ENCODE measurements around the gene AKAP13. TPM values are rescaled to one million over a fixed set of nuclear protein-coding genes. Genes with fewer than 3 reads are reported as not detected.
A peak's percentile ranks its signal among the peaks of the same experiment; 100 is the strongest.

Gene AKAP13
- total RNA-seq, 1 experiment from 2014 or later: 42.8 TPM

DNA sequence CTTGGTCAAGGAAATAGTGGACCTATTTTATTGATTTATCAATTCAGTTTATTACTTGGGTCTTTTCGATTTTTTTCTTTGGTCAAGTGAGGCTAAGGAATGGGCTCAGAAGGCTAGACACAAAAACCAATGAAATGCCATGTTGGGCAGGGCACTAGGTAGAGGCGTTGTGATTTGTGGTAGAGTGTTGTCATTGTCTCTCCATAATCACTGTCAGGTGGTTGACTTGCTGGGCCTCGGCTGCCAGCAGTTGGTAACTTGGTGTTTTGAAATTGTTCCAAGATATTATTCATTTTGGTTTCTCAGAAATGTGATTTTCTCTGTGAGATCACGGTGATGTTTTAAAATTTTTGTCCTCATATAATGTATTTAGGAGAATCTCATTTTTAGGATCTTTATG, 240.7 kb downstream of the AKAP13 start:
- no peak for DNase-seq (ENCODE audit: low read depth)

DNA sequence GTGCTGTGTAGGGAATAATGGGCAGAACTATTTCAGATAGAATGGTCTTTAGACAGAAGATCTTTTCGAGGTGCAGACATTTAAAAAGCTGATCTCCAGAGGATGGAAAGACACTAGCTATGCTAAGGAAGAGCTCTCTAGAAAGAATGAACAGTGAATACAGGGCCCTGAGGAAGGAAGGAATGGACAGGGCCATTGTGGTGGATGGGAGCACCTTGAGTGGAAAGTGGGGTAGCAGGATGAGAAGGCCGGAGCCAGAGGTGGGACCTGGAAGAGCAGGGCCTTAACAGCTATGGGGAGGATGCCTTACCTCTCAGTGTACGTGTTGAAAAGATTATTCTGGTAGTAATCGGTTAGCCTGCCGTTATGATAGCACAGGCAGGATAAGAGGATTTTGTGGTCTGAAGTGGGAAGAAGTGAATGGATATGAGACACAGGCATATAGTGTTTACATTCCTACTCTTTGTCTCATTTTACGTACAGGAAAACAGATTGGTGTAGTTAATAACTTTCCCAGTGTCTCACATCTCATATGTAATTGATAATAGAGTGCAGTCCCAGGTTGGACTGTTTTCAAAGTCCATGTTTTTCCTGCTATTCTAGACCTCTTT, 241.9 kb downstream of the AKAP13 start:
- peak; percentile 42 for DNase-seq (ENCODE audit: low read depth)

DNA sequence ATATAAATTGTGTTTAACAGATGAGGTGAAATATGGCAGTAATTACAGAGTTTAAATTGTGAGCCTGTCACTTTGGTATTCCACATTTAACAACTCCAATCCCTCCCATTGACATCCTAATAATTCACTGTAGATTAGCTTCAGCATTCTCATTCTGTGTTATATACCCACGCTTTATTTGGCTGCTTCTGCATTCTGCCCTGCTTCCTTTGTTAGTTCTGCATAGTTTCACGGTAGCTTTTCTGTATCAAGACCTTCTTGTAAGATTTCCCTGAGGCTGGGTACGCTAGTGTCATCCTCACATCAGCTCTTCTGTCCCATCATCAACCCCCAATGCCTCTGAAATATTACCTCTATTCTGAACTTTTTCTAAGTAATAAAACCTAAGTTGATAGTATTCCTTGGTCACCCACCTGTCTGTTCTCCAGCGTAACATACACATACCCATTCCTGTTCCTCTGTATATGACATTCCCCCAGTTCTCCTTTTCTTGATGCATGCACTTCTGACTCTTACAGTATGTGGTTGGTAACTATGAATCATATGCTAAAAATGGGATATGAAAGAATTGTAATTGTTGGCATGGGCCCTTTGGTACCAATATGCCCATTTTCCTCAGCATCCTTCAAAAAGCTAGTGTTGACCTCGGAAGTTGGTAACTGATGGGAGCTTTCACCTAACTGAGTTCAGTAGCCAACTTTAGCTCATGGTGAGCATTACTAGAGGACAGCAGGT, 243.1 kb downstream of the AKAP13 start:
- peak; percentile 34 for DNase-seq (ENCODE audit: low read depth)

DNA sequence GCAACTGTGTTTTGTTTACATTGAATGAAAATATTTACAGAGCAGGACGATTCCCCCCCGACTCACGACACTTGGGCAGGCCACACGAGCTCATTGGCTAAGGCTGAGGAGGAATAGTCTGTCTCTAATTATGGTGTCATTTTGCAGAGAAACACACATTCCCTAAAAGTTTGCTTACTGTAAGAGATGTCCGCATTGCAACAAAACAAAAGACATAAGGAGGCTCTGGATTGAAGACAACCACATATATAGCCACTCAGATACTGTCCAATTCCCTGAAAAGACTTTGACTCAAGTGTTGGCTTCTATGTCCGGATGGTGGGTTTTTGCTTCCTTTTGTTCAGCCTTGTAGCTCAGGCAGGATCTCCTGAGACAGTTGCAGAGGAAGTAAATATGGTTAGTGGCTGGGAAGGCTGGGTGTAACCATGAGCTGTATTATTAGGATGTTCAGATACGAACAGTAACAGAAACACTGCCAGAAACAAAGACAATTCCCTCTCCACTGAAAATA, 243.9 kb downstream of the AKAP13 start:
- DNase-seq (ENCODE audit: low read depth): no peak

DNA sequence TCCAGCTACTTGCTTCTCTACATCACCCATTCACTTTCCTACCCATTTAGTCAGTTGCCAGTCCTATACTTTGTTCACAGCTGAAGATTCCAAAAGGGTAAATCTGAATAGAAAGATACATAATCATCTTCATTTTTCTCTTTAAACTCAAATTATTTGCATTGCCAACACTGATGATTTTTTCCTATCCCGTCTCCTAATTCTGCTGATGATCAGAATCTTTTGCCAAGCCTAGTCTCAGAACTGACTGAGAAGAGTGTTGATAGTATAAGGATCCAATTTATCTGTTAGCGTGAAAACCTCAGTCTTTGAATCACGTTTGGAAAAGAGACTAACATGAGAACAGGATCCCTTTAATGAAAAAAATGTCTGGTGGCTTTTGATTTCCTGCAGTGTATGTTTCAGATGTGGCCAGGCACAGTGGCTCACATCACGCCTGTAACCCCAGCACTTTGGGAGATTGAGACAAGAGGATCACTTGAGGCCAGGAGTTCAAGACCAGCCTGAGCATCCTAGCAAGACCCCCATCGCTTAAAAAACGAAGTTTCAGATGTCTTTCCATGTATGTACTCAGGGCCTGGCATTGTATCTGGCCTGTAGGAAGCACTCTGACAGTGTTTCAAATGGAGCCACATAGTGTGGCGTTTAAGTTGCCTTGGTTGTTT, 244.9 kb downstream of the AKAP13 start:
- no peak for DNase-seq (ENCODE audit: low read depth)

DNA sequence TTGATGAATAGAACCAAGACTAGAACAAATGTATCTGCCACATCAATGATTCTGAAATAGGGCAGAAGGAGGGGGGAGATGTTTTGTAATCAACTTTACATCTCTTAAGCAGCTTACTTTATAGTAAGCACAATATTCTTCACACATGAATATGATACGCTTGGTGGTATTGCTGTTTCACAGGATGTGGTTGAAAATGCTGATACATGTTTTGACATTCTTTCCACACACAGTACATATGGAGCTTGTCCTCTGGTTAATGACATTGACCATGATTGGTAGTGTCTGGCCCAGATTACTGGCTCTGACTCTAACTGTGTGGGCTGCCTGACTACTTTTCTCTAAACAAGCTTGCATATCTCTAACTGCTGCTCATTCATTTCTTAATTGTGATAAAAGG, 245.5 kb downstream of the AKAP13 start:
- DNase-seq (ENCODE audit: low read depth): no peak

DNA sequence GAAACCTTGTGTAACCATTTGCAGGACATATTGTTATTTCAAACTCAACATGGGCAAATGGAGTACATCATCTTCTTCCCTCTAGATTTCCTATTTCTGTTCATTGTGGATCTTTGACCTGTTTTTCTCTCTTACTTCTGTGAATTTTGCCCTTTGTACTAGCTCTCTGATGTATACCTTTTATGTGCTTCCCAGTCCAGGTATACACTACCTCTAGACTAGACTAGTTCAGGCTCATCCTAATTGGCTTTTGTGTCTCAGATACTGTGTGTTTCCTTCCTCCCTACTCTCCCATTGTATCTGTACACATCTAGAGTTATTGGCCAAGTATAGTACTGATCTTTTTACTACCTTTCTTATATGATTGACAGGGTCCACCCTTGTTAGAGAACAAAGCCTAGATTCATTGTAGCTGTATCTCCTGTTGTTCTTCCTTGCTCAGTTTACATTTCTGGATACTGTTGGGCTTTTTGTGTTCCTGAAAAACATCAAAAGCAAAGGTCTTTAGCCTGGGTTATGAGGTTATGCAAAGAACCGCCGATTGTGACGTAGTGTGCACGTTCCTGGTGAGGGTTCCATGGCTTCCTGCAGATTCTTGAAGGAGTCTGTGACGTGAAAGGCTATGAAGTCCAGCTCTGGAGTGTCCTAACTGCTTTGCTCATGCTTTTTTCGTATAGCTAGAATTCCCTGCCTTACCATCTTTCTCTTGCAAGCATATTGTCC, 247.0 kb downstream of the AKAP13 start:
- DNase-seq (ENCODE audit: low read depth): no peak

DNA sequence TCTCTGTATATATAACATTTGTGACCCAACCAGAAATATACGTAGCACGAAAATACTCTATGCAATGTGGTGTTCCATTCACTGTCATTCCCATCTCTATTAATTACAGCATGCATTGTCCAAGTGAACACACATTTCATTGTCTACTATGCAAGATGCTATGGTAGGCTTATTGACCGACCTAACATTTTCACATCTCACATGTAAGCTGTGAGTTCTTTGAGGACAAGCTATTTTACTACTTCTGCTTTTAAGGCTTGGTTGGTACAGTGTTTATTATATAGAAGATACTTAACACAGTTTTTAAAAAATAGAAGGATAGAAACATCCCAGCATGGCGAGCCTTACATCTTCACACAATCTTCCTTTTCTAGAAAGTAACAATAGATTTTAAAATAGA, 249.9 kb downstream of the AKAP13 start:
- DNase-seq (ENCODE audit: low read depth): no peak

DNA sequence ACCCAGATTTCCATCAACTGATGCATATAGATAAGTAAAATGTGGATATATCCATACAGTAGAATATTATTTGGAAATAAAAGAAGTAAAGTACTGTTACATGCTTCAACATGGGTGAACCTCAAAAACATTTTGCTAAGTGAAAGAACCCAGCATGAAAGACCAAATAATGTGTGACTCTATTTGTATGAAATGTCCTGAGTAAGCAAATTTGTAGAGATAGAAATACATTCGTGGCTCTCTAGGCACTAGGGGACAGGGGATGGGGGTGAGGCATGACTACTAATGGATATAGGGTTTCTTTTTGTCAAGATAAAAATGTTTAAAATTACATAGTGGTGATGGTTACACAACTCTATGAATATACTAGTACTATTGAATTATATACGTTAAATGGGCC, 250.6 kb downstream of the AKAP13 start:
- DNase-seq (ENCODE audit: low read depth): no peak

DNA sequence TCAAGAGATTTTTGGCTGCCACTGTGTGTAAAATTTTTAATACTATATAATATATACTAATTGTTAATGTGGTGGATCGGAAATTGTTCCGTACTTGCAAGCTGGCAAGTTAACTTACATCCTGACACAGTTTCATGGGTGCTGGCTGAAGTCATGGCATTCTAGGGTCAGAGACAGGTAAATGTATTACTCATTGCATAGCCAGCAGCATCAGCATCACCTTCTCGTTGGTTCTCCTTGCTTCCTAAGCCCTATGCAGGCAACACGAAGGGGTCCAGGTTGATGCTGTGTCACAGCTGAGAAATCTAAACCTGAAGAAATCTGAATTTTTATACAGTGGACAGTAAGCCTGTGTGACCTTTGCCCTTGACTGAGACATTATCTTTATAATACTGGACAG, 251.6 kb downstream of the AKAP13 start:
- no peak for DNase-seq (ENCODE audit: low read depth)

DNA sequence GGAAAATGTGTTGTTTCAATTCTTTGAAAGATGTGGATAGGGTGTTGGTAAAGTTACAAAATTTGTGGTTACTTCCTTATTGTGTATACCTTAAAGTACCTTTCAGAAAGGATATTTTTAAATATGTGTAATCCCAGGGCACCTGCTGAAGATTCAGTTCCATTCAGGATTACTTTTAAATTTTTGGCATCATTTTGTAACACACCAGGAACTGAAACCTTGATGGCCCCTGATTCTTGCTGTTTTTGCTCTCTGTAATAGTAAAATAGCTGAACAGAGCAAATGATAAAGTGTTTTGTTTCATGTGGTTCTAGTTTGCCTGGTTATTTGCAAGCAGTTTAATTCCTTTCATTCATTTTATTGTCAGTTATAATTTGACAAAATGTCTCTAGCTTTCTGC, 253.5 kb downstream of the AKAP13 start:
- no peak for DNase-seq (ENCODE audit: low read depth)

DNA sequence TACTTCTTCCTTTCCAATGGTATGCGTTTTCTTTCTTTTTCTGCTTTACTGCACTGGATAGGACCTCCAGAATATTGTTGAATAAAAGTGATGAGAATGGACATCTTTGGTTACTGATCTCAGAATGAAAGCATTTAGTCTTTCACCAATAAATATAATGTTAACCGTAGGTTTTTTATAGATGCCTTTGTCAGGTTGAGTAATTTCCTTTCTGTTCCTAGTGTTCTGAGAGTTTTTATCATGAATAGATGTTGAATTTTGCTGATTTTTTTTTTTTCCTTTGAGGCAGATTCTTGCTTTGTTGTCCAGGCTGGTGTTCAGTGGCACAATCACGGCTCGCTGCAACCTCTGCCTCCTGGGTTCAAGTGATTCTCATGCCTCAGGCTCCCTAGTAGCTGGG, 255.9 kb downstream of the AKAP13 start:
- DNase-seq (ENCODE audit: low read depth): no peak

DNA sequence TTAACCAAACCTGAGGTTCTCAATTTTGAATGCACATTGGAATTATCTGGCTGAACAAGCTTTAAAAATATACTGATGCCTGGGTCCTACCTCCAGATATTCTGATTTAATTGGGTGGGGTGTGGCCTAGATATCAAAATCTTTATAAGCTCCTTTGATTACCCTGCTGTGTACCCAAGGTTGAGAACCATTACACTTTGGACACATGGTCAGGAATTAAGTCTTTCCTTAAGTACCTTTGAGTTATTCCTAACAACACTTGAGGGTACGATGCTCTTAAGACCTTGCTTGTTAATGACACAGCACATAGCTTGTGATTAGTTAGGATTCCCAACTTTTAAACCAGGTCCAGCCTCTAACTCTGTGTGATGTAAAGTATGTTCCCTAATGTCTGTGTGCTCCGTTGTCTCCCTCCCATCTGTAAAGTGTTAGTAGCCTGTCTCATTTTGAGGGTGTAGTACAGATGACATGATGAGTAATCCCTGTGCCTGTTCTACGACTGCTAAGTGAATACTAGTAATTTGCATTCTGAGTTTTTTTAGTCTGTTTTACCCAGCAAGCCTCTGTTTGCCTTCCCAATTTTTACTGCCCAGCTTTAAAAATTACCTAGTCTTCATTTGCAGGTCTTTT, 259.5 kb downstream of the AKAP13 start:
- DNase-seq (ENCODE audit: low read depth): peak; percentile 31

DNA sequence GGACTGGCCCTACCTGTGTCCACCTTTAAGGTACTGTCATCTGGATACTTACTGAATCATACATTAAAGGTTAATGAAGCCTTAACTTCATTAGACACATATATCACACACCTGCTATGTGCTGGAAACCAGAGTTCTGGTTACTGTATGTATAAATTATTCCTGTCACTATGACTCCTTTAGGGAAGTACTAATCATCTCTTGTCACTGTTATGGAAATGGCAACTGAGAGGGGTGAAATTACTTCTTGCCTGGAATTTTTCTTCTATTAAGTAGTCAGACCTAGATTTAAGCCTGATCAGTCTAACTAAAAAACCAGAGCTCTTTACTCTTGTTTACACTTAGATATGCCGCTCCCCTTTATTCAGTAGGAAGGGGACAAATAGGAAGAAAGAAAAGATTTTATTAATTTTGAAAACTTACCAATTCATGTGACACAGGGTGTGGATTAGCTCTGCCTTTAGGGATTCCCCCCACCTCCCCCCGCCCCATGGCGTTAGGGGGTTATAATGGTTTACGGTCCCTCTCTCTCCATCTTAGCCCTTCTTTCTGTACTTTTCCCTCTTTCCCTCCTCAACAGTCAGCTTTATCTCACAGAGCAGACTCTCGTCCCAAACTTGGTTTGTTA, 261.8 kb downstream of the AKAP13 start:
- DNase-seq (ENCODE audit: low read depth): no peak

DNA sequence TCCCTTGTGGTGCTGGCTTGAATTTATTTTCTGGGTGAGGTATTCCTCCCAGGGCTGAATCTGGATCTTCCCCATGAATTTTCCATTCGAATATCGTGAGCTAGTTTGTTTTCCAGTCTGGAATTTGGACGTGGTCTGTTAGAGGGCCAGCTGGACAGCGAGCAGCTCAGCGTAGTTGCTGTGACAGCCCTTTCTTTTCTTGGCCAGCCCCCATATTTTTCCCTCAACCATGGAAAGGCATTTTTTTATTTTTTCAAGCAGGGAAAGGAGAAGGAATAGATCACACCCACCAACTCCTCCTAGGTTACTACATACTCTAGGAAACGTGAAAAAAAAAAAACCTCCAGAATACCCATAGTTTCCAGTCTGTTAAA, 262.3 kb downstream of the AKAP13 start:
- DNase-seq (ENCODE audit: low read depth): no peak

DNA sequence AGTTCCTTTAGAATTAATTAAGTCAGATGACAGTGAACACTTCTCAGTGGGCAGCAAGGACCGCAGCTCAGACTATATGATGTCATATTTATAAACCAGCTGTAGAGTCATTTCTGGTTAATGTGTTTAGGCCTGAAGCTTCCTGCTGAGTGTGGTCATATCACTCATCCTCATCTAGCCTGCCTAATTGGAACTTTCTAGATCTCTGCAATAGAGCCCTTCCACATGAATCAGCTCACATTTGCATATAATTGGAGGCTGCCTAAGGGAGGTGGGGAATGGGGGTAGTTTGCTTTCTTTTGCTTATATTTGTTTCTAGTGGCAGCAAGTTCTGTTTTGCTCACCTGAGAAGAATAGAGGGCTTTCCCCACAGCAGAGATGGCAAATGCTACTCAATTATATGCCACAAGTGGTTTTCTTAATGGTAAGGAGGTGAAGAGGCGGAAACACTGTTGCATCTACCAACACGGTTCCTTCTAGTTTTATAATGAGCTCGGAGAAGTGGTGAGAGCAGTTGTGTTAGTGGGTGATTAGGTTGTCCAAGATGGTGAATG, 266.2 kb downstream of the AKAP13 start:
- DNase-seq (ENCODE audit: low read depth): peak; percentile 83

DNA sequence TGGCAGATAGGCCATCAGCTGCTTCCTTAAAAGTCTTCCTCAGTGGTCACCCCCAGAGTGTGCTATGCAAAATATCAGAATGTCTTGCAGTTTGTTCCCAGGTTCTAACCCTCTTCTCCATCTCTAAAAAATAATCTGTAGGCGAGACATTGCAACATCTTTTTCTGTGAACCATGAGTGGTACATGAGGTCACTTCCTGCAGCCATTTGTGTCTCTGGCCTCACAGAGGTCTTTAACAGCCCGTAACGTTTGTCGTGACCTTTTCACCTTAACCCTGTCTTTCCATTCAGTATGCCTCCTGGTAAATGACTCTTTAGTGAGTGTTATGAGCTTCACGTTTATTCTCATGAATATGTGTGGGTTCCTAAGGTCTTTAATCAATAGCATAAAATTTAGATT, 269.0 kb downstream of the AKAP13 start:
- DNase-seq (ENCODE audit: low read depth): peak; percentile 80

DNA sequence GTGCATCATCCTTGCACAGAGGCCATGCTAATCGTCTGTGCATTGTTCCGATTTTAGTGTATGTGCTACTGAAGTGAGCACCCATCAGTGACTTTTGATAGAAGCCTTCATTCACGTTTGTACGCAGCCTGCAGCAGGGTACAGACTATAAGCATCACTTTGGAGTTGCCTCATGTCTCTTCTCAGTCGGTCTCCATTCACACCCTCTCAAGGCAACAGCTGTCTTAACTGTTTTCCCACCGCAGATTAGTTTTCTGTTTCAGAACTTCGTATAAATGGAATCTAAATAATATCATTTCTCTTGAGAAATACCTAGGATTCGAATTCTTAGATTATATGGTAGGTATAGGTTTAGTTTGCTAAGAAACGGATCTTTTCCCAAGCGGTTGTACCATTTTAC, 271.1 kb downstream of the AKAP13 start:
- DNase-seq (ENCODE audit: low read depth): no peak

DNA sequence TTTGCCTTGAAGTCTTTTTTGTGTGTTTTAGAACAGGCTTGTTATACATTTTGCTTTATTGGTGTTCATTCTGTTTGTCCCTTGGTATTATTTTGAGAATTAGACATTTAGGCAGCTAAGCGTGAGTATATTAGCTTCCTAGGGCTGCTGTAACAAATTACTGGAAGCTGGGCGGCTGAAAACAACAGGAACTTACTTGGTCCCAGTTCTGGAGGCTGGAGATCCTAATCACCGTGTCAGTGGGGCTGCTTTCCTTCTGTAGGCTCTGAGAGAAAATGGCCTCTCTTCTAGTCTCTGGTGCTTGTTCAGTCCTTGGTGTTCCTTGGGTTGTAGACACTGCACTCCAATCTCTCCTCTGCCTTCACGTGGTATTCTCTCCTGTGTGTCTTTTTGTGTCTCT, 272.1 kb downstream of the AKAP13 start:
- DNase-seq (ENCODE audit: low read depth): no peak

DNA sequence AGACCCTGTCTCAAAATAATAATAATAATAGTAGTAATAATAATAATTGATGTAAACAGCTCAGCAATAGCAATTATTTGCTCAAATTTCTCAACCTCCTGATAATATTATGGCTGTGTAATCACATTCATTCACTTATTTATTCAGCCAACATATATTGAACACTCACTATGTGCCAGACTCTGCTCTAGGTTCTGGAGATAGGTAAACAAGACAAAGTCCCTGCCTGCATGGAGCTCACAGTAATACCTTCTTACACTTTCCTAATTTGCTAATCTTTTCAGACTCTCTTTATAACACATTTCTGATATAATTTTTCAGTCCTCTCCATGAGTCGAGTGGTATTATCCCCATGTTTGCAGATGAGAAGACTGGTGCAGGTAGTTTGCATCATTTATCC, 276.7 kb downstream of the AKAP13 start:
- DNase-seq (ENCODE audit: low read depth): no peak

DNA sequence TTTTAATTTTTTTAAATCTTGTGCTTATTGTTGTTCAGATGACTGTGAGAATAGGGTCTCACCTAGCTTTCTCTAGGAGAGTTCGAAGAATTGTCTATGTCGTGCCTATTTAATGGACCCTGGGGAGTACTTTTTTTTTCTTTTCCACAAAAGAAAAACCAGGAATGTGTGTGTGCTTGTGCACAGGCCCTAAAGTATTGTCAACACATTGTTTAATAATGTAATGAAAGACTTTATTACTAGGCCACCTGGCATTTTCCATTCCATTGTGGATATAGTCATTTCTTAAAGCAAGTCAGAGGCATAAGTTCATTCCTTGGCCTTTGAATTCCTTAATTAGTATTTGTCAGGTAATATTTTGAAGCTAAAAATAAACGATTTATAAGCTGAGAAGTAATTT, 278.4 kb downstream of the AKAP13 start:
- DNase-seq (ENCODE audit: low read depth): no peak
